Amniotic epithelial cell (primary cell): ENCODE measurements around the gene CDK16.

ENCODE experiments used
- DNase-seq: peaks from one replicate; pipeline ENCODE4 v3.0.0-alpha.2; 2010; ENCODE audit warnings: low read depth

The CDK16 gene

GRCh38 chrX:47209508-47210238 is 8.8 kb upstream of the CDK16 start:
- no peak for DNase-seq

GRCh38 chrX:47210661-47211425 is 7.6 kb upstream of the CDK16 start:
- DNase-seq, result no peak

DNA sequence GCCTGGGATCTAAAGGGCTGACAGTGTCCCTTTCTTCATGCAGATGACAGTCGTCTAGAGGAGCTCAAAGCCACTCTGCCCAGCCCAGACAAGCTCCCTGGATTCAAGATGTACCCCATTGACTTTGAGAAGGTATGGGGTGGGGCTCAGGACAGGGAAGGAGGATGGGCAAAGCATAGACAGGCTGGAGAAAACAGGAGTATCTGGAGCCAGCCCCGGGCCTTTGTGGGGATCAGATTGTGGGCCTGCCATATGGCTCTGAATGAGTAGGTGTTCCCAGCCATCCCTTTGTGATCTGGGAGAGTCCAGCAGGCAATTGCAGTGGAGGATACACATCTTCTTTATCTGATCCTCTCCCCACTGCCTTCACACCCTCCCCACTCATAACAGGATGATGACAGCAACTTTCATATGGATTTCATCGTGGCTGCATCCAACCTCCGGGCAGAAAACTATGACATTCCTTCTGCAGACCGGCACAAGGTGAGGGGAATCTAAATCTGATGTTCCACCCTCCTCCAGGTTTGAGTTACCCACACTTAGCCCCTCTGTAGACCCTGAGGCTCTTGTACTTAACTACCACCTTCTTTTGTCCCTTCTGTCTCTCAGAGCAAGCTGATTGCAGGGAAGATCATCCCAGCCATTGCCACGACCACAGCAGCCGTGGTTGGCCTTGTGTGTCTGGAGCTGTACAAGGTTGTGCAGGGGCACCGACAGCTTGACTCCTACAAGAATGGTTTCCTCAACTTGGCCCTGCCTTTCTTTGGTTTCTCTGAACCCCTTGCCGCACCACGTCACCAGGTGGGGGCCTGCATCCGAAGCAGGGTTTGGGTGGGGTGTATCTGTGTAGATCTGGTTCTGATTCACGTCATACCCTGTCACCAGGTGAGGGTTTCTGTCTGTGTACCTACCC is 5.8 kb upstream of the CDK16 start:
- DNase-seq, result no peak

DNA sequence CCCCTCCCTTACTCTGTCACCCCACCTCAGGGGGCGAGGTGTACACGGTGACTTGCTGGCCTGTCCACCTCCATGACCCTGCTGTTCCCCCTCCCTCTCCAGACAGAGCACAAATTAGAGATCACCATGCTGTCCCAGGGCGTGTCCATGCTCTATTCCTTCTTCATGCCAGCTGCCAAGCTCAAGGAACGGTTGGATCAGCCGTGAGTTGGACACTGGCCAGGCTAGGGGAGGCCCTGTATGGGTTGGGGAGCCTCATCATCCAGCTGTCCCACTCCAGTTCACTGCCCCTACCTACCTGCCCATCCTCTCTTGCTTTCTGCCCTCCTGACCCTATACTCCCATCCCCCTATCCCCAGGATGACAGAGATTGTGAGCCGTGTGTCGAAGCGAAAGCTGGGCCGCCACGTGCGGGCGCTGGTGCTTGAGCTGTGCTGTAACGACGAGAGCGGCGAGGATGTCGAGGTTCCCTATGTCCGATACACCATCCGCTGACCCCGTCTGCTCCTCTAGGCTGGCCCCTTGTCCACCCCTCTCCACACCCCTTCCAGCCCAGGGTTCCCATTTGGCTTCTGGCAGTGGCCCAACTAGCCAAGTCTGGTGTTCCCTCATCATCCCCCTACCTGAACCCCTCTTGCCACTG is 3.9 kb upstream of the CDK16 start:
- no peak for DNase-seq

GRCh38 chrX:47215291-47215900 is 3.1 kb upstream of the CDK16 start:
- no peak for DNase-seq

DNA sequence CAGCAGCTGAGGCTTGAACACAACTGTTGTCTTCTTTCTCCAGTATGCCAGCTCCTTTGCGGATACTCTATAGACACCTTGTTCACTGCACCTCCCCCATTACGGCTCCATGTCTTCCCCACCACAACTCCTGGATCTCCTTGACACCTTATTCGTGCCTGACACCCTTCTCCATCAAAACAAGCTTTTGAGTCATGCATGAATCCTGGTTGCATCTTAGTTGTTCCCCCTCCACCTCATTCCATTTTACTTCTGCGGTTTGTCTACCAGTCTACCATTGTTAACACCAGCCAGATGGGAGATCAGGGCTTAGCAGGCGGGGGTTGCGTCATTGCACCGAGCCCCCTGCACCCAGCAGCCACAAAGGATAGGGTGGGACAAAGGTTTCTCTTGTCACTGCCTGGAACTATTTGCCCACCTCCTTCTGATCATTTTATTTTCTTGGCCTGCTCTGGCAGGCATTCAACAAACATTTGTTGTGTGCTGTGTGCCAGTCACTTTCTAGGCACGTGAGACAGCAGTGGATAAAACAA is 2.0 kb upstream of the CDK16 start:
- peak; percentile 19 for DNase-seq

DNA sequence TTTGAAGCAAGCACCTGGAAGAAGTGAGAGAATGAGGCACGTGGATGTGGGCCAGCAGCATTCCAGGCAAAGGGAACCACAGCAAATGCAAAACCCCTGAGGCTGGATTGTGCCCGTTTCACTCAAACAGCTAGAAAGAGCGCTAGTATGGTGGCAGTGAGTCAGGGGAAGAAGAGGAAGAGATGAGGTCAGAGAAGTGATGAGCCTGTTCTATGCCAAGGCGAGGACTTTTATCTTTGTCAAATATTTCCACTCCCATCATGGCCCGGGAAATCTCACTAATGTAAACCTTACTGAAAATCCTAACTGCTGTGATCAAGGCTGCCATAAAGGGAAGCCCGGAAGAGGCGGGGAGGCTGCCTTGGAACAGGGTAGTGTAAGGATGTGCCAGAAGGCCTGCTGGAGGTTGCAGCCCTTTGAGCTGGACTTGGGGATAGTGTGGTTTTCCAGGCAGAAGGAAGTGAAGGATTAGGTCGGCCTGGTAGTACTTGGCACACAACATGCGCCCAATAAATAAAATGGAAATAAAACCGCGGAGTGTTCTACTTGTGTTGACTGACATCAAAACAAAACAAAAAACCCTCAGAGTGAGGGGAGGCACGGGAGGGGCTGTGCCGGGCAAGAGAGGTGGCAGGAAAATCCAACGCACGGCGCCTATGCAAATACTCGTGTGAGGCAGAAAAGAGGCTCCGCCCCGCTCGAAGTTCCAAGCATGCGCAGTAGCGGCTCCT is 1.2 kb upstream of the CDK16 start:
- DNase-seq, result peak; percentile 82

DNA sequence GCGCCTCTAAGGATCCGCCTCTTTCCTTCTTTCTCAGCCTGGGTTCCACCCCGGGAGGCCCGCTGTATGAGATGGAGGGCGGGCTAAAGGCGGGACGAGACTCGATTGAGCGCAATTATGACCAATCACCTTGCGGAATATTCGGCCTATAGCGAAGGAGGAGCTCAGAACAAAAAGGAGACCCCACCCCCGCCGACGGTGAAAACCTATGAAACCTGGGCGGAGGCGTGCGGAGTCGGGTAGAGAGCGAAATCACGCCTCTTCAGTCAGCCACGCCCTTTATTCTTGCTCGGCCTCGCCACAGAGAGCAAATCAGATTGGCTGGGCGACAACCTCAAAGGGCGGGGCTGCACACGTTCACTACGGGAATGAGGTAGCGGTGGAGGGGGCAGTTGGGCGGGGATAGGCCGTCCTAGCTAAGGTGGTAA is 615 bp upstream of the CDK16 start:
- DNase-seq, result peak; percentile 97

DNA sequence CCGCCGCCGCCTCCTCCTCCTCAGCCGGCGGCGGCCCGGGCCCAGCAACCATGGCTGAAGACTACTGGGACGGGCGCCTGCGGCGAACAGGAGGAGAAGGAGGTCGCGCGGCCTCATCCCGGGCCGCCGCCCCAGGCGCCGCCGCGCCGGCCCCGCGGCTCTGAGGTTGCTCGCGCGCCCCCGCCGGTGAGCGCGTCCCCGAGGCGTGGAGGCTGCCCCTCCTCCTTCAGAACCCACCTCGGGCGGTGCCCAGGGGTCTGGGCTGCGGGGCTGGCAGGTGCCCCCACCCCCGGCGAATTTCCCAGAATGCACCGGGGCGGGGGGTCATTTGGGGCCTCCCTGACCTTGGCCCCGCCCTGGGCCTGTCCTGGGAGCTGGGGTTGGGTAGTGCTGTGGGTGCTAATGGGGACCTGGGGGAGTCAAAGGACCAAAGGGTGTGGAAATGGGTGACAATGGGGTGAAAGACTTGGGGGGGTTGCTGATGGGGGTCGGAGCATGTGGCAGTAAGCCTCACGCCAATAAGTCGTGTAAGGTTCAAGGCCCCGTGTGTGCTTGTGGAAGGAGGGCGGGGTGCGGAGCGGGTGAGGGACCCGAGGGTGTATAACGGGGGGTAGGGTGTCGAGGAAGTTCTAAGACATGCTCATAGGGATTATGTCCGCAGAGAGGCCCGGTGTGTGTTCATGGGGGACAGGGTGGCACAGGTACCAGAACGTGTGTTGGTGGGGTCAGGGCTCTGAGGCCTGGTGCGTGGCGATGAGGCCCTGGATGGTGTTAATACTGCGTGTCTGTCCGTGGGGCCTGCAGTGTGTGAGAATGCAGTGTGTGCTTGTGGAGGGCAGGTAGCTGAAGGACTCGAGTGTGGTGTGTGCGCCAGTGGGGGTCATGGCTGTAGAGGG is 687 bp downstream of the CDK16 start:
- DNase-seq, result no peak

GRCh38 chrX:47221756-47222155 is 3.3 kb downstream of the CDK16 start:
- DNase-seq, result no peak

- no peak for DNase-seq
These were observed 4.4 kb downstream of the CDK16 start for GRCh38 chrX:47222751-47223350.

DNA sequence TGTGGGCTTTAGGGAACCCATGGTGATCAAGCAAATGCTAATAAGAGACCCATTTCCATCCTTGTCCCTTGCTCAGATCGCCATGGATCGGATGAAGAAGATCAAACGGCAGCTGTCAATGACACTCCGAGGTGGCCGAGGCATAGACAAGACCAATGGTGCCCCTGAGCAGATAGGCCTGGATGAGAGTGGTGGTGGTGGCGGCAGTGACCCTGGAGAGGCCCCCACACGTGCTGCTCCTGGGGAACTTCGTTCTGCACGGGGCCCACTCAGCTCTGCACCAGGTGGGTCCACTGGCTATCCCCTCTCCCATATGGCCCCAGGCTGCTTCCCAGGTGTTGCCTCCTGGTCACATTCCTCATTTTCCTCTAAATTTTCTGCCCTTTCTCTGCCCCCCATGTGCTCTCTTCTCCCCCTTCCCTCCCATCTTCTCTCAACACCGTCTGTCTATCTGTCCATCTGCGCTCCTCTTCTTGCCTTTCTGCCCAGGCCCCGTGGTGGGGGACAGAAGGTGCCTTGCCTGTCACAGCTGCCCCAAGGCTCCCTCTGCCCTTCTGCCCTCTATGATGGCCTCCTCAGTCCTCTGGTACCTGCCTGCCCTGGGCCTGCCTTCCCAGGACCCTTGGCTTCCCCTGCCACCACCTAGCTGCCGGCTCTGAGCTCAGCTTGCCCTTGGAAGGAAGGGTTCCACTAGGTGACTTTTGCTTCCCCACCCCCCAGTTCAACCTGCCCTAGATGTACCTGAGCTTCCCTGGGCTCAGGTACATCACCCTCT is 5.2 kb downstream of the CDK16 start:
- no peak for DNase-seq

- no peak for DNase-seq
These were observed 5.9 kb downstream of the CDK16 start for GRCh38 chrX:47224266-47224895.

DNA sequence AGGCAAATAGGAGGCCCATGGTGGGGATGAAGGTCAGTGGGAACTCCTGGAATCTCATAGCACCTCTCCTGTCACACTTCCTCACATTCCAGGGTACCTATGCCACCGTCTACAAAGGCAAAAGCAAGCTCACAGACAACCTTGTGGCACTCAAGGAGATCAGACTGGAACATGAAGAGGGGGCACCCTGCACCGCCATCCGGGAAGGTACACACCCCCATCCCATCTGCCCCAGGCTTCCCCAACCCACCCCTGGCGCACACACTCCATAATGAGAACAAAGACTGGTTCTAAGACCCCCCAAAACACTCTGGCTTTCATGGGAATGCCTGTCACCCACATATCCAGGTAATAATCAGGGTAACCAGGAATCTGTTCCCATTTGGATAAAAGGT is 6.4 kb downstream of the CDK16 start:
- no peak for DNase-seq

- no peak for DNase-seq
These were observed 7.6 kb downstream of the CDK16 start for GRCh38 chrX:47226071-47226470.

- DNase-seq, result no peak
These were observed 8.3 kb downstream of the CDK16 start for GRCh38 chrX:47226531-47227333.

DNA sequence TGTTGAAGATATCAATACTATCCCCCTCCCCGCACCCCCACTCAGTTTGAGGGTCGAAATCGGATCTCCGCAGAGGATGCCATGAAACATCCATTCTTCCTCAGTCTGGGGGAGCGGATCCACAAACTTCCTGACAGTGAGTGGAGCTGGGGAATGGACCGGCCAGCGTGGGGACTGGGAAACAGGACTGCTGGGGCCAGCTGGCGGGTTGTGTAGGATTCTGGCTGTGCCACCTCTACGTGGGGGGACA is 8.8 kb downstream of the CDK16 start:
- DNase-seq, result no peak
